K562 (cell line): ENCODE measurements around the gene TMEM176A. TPM values are rescaled to one million over a fixed set of nuclear protein-coding genes. Genes with fewer than 3 reads are reported as not detected.

Experiments used
- ATAC-seq: fragments of 200-7000 bp; cut with Tn5 transposase; 3 replicates; pipeline ENCODE4 v1.9.1; 2020; ENCODE audit warnings: moderate library complexity
- BruUV-seq: library from RNA; stranded (reverse); fragments of 400-500 nt; replicated peaks from 2 replicates; lab custom pipeline; 2021; lab: Mats Ljungman, UMichigan
- CTCF ChIA-PET: fragments of 300-600 bp; formaldehyde crosslinking; extraction: SDS; loops from one replicate; lab custom pipeline; 2021; ENCODE audit warnings: low intra/inter-chr PET ratio; lab: Yijun Ruan, JAX
- POLR2A ChIA-PET: fragments of 300-600, 350-650 bp; sonication (Branson Sonifier 250); formaldehyde crosslinking; extraction: SDS; loops from one replicate; lab custom pipeline; 2021; ENCODE audit warnings: antibody characterized with exemption, inconsistent platforms; lab: Yijun Ruan, JAX
- DNase-seq, 4 experiments: peaks; one replicate each; pipeline versions ENCODE4 v3.0.0 to v3.0.0-alpha.2; 2011 to 2018; ENCODE audit warnings: low spot score in 3 of 4, mixed read lengths in 3 of 4; ENCODE audit errors: extremely low read depth in 1 of 4
- FAIRE-seq: peaks from 2 replicates; lab custom pipeline; 2011; peaks lifted over from hg19 to GRCh38; lab: Jason Lieb, UNC
- H2AFZ ChIP-seq: 2 replicates; pipeline ENCODE4 v1.6.0; 2011; ENCODE audit warnings: low read depth, low read length, control low read depth, inconsistent platforms
- H3K27ac ChIP-seq: fragments of 200-600 bp; 3 replicates; pipeline ENCODE4 v1.8.0; 2011; ENCODE audit warnings: low read depth, mild to moderate bottlenecking, control low read depth, inconsistent platforms, low read length, moderate library complexity, mixed read lengths; ENCODE audit errors: extremely low read depth
- H3K27me3 ChIP-seq, 2 experiments: fragments of 300-600 bp in 1 of 2; 2 replicates in 1 of 2; 3 replicates in 1 of 2; pipeline versions ENCODE4 v1.6.0 to v1.8.0; 2011; ENCODE audit warnings: inconsistent platforms in 2 of 2, low read length in 2 of 2, mild to moderate bottlenecking in 1 of 2, mixed read lengths in 1 of 2, moderate library complexity in 1 of 2; ENCODE audit not compliant: control insufficient read depth in 2 of 2, insufficient read depth in 2 of 2
- H3K36me3 ChIP-seq: fragments of 300-600 bp; 3 replicates; pipeline ENCODE4 v1.8.0; 2011; ENCODE audit warnings: mild to moderate bottlenecking, low read length, inconsistent platforms; ENCODE audit not compliant: control insufficient read depth, insufficient read depth
- H3K4me1 ChIP-seq, 2 experiments: fragments of 200-600 bp in 1 of 2; replicated peaks in 1 of 2; 2 replicates in 1 of 2; 3 replicates in 1 of 2; pipeline versions ENCODE4 v1.5.1 to v1.8.0; 2011; ENCODE audit warnings: inconsistent platforms in 2 of 2, low read length in 2 of 2, mild to moderate bottlenecking in 1 of 2, mixed read lengths in 1 of 2, moderate library complexity in 1 of 2; ENCODE audit not compliant: control insufficient read depth in 2 of 2, insufficient read depth in 2 of 2
- H3K4me2 ChIP-seq: 2 replicates; pipeline ENCODE4 v1.6.1; 2011; ENCODE audit warnings: low read length, control low read depth, inconsistent platforms, mixed read lengths; ENCODE audit not compliant: insufficient read depth
- H3K4me3 ChIP-seq: fragments of 200-600 bp; sonication (generic), shearing (Covaris generic); 2 replicates; pipeline ENCODE4 v1.5.1; 2016; ENCODE audit warnings: control low read depth, inconsistent platforms
- H3K79me2 ChIP-seq: fragments of 200-600 bp; 3 replicates; pipeline ENCODE4 v1.8.0; 2011; ENCODE audit warnings: low read length, inconsistent platforms; ENCODE audit not compliant: control insufficient read depth, insufficient read depth
- H3K9ac ChIP-seq, 2 experiments: 2 replicates each; pipeline versions ENCODE4 v1.6.0 to v1.6.1; 2011; ENCODE audit warnings: low read depth in 2 of 2, low read length in 2 of 2, control low read depth in 1 of 2, inconsistent platforms in 1 of 2, mild to moderate bottlenecking in 1 of 2, mixed read lengths in 1 of 2; ENCODE audit not compliant: insufficient read depth in 1 of 2
- H3K9me1 ChIP-seq: one replicate; pipeline ENCODE4 v1.6.0; 2011; ENCODE audit warnings: inconsistent platforms, mild to moderate bottlenecking, low read length, moderate library complexity; ENCODE audit not compliant: control insufficient read depth, insufficient read depth
- H3K9me3 ChIP-seq: replicated peaks from 2 replicates; pipeline ENCODE4 v1.5.1; 2011; ENCODE audit warnings: low read depth, low read length, inconsistent platforms; ENCODE audit not compliant: control insufficient read depth, insufficient read depth
- H4K20me1 ChIP-seq: replicated peaks from 2 replicates; pipeline ENCODE4 v1.6.1; 2011; ENCODE audit warnings: low read length, inconsistent platforms, mixed read lengths; ENCODE audit not compliant: control insufficient read depth, insufficient read depth
- NCOR1 ChIP-seq: fragments of 450-650 bp; IDR thresholded peaks from 2 replicates; pipeline ENCODE4 v1.6.1; 2016; ENCODE audit warnings: mild to moderate bottlenecking, moderate library complexity
- REST ChIP-seq, 2 experiments: fragments of 450-650 bp; formaldehyde crosslinking in 1 of 2; IDR thresholded peaks; 2 replicates each; pipeline versions ENCODE4 v1.4.0 to v1.6.1; 2014 to 2020; ENCODE audit warnings: mild to moderate bottlenecking in 2 of 2, borderline replicate concordance in 1 of 2, low read depth in 1 of 2
- TCFL5 ChIP-seq: fragments of 250-450 bp; sonication (Bioruptor Pico); conservative IDR thresholded peaks from 2 replicates; pipeline ENCODE4 v1.6.1; 2021; ENCODE audit warnings: mild to moderate bottlenecking, moderate library complexity, matching md5 sums
- in situ Hi-C: fragments of 300-500 bp; cut with MboI; formaldehyde crosslinking; loops from 4 replicates; pipeline ENCODE4 v1.15.0; 2018; ENCODE audit warnings: inconsistent platforms, mixed read lengths
- intact Hi-C: fragments of 100-400 bp; cut with micrococcal nuclease; formaldehyde crosslinking; loops from 2 replicates; pipeline ENCODE4 v1.14.2; 2022
- polyA plus RNA-seq, 8 experiments: library from polyadenylated mRNA; depleted of rRNA in 4 of 8; stranded (reverse) in 5 of 8; unstranded in 3 of 8; fragments of >200 nt; fragmentation: Nextera tagmentation in 2 of 8; fragmentation: Illumina TruSeq in 1 of 8; extraction: Ambion mirVana in 2 of 8; extraction: Trizol in 1 of 8; gene quantifications; 2 replicates each; pipeline versions ENCODE4 v1.2.1 to v1.2.3, GENCODE V29; 2011 to 2014; ENCODE audit warnings: inconsistent platforms in 1 of 8, missing spikeins in 1 of 8
- total RNA-seq, 7 experiments: library from RNA; depleted of rRNA in 6 of 7; stranded (reverse); fragments of >200 nt in 6 of 7; fragmentation: Illumina TruSeq in 2 of 7; extraction: Trizol in 2 of 7; gene quantifications; 2 replicates each; pipeline versions ENCODE4 v1.2.1 to v1.2.3, GENCODE V29; 2011 to 2021; ENCODE audit warnings: low replicate concordance in 1 of 7
- TF ChIP-seq, protein P1 (sequence below): fragments of 250-450 bp; sonication (Bioruptor Pico); IDR thresholded peaks from 2 replicates; pipeline ENCODE4 v1.9.0; 2021; ENCODE audit warnings: mild to moderate bottlenecking, inconsistent platforms
- TF ChIP-seq, protein P2 (sequence below): sonication (generic); formaldehyde crosslinking; IDR thresholded peaks from 2 replicates; pipeline ENCODE4 v1.8.0; 2022; ENCODE audit warnings: mild to moderate bottlenecking, missing genetic modification reagents

Gene TMEM176A
- total and polyA plus RNA-seq, 9 of the 15 experiments (the other 6 are each of a cell fraction or from before 2014, with no cell fraction given) = 0.31 TPM; not detected in 8

DNA sequence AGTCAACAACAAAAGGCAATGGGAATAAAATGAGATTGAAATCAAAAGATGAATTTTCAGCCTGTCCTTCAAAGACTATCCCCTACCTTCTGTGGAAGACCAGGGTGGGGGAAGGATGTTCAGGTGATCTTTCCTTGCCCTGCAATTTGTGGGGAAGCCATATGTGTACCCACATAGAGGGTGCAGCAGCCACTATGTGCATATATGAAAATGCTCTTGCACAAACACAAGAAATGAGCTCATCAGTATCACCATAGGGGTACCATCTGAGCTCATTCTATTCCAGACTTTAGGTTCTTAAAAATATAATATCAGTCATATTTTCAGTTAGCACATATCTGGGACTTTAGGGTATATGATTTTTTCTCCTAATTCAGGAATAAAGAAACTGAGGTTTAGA is 45.6 kb upstream of the TMEM176A start:
- Histone ChIP-seq H4K20me1 (no peaks in the 10 kb centered on the region), H3K4me1 (no peaks in the 10 kb centered on the region), H3K4me2 (no peak overlapping the region), H3K36me3 (no peaks in the 10 kb centered on the region), H3K9me3 (no peaks in the 10 kb centered on the region), H3K9me1 (no peaks in the 10 kb centered on the region), H3K79me2 (no peaks in the 10 kb centered on the region), H3K27me3 (peaks cover 2 to 11% of the 10 kb centered on the region in 2 experiments; a peak in 3 of 5 replicates), H2AFZ (no peak overlapping the region), H3K27ac (no peak overlapping the region), H3K9ac (no peak overlapping the region), H3K4me3 (no peak overlapping the region)
- ChIA-PET CTCF (interaction anchor here (1.3 kb wide), 1 partner anchor 306 kb away, joined by 8 read pairs; no protein-coding TSS in a partner anchor), POLR2A (no interaction called here)
- TF ChIP-seq, protein P1, sequence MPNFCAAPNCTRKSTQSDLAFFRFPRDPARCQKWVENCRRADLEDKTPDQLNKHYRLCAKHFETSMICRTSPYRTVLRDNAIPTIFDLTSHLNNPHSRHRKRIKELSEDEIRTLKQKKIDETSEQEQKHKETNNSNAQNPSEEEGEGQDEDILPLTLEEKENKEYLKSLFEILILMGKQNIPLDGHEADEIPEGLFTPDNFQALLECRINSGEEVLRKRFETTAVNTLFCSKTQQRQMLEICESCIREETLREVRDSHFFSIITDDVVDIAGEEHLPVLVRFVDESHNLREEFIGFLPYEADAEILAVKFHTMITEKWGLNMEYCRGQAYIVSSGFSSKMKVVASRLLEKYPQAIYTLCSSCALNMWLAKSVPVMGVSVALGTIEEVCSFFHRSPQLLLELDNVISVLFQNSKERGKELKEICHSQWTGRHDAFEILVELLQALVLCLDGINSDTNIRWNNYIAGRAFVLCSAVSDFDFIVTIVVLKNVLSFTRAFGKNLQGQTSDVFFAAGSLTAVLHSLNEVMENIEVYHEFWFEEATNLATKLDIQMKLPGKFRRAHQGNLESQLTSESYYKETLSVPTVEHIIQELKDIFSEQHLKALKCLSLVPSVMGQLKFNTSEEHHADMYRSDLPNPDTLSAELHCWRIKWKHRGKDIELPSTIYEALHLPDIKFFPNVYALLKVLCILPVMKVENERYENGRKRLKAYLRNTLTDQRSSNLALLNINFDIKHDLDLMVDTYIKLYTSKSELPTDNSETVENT (CRISPR knock-in tag) = no peak
- TF ChIP-seq TCFL5 (CRISPR knock-in tag) (no peak), NCOR1 (no peak), REST (IDR thresholded peaks at IDR 0.05; ENCODE audit: borderline replicate concordance) (no peak), REST (CRISPR knock-in tag; IDR thresholded peaks at IDR 0.05; ENCODE audit: low read depth) (no peak)
- TF ChIP-seq, protein P2, sequence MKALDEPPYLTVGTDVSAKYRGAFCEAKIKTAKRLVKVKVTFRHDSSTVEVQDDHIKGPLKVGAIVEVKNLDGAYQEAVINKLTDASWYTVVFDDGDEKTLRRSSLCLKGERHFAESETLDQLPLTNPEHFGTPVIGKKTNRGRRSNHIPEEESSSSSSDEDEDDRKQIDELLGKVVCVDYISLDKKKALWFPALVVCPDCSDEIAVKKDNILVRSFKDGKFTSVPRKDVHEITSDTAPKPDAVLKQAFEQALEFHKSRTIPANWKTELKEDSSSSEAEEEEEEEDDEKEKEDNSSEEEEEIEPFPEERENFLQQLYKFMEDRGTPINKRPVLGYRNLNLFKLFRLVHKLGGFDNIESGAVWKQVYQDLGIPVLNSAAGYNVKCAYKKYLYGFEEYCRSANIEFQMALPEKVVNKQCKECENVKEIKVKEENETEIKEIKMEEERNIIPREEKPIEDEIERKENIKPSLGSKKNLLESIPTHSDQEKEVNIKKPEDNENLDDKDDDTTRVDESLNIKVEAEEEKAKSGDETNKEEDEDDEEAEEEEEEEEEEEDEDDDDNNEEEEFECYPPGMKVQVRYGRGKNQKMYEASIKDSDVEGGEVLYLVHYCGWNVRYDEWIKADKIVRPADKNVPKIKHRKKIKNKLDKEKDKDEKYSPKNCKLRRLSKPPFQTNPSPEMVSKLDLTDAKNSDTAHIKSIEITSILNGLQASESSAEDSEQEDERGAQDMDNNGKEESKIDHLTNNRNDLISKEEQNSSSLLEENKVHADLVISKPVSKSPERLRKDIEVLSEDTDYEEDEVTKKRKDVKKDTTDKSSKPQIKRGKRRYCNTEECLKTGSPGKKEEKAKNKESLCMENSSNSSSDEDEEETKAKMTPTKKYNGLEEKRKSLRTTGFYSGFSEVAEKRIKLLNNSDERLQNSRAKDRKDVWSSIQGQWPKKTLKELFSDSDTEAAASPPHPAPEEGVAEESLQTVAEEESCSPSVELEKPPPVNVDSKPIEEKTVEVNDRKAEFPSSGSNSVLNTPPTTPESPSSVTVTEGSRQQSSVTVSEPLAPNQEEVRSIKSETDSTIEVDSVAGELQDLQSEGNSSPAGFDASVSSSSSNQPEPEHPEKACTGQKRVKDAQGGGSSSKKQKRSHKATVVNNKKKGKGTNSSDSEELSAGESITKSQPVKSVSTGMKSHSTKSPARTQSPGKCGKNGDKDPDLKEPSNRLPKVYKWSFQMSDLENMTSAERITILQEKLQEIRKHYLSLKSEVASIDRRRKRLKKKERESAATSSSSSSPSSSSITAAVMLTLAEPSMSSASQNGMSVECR (CRISPR knock-in tag) = no peak
- in situ Hi-C loops = loop anchor here (25.0 kb wide), 1 partner anchor 468 kb away; no protein-coding TSS in a partner anchor
- intact Hi-C loops = loop anchor here (1.0 to 10.0 kb wide), 4 partner anchors 230 to 468 kb away; no protein-coding TSS in a partner anchor
- FAIRE-seq = no peak
- peak in 1 of 4 experiments; percentile 3 for DNase-seq
- ATAC-seq = no peak
- BruUV-seq = no TSS peak
